Epithelial cell of esophagus (primary cell): Measurements from ENCODE around the gene CHID1.

ENCODE experiments used
- DNase-seq: peaks from one replicate; pipeline ENCODE4 v3.0.0; 2010; ENCODE audit warnings: low read depth
- H3K4me3 ChIP-seq: 2 replicates; pipeline ENCODE4 v1.5.1; 2011; ENCODE audit warnings: mild to moderate bottlenecking, low read length, control low read depth
- TF ChIP-seq, protein P1 (sequence below): IDR thresholded peaks from 2 replicates; pipeline ENCODE4 v1.5.1; 2011; ENCODE audit warnings: low read depth, mild to moderate bottlenecking, low read length, control low read depth, inconsistent platforms; ENCODE audit not compliant: insufficient read depth; ENCODE audit errors: missing control alignments

CHID1 gene

DNA sequence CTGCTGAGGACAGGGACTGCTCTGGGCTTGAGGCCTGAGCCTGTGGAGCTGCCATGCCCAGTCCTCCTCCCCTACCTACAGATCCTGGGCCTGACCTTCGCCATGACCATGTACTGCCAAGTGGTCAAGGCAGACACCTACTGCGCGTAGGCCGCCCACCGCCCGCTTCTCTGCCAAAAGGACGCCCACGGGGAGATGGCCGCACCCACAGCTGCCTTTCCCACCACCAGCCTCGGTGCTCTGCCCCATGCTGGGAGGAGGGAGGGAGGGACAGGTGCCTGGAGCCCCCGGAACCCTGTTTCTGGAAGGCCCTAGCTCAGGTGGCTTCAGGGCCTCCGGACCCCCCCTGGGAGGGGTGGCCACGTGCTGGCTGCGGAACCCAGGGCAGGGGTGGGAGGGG lies 44.1 kb downstream of the CHID1 start:
- TF ChIP-seq, protein P1, sequence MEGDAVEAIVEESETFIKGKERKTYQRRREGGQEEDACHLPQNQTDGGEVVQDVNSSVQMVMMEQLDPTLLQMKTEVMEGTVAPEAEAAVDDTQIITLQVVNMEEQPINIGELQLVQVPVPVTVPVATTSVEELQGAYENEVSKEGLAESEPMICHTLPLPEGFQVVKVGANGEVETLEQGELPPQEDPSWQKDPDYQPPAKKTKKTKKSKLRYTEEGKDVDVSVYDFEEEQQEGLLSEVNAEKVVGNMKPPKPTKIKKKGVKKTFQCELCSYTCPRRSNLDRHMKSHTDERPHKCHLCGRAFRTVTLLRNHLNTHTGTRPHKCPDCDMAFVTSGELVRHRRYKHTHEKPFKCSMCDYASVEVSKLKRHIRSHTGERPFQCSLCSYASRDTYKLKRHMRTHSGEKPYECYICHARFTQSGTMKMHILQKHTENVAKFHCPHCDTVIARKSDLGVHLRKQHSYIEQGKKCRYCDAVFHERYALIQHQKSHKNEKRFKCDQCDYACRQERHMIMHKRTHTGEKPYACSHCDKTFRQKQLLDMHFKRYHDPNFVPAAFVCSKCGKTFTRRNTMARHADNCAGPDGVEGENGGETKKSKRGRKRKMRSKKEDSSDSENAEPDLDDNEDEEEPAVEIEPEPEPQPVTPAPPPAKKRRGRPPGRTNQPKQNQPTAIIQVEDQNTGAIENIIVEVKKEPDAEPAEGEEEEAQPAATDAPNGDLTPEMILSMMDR: no peak
- H3K4me3 ChIP-seq: no peak overlapping the region
- no peak for DNase-seq

DNA sequence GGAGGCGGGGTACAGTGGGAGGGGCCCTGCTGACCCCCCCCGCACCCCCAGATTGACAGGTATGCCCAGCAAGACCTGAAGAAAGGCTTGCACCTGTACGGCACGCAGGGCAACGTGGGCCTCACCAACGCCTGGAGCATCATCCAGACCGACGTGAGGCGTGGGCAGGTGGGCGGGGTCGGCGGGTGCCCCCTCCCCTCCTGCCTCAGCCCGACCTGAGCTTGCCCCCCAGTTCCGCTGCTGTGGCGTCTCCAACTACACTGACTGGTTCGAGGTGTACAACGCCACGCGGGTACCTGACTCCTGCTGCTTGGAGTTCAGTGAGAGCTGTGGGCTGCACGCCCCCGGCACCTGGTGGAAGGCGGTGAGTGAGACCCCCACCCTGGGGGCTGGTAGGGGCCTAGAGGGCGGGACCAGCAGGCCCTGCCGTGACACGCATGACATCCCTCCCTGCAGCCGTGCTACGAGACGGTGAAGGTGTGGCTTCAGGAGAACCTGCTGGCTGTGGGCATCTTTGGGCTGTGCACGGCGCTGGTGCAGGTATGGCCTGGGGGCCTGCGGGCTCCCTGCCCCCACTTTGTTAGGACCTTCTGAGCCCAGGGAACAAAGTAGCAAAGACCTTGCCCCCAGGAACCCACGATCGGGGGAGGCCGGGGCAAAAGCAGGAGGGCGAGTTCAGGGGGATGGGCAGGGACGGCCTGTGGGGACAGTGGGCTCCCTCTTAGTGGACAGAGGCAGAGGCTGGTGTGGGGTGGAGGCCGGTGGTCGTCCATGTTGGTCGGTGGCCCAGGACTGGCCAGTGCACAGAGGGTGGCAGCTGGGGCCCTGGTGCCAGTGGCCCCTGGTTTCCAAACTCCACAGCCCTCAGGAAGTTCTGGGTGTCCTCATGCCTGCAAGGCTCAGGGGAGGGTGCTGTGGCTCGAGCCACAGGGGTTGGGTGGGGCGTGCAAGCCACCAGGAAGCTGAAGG lies 44.9 kb downstream of the CHID1 start:
- no peak overlapping the region for H3K4me3 ChIP-seq
- TF ChIP-seq, protein P1: no peak
- no peak for DNase-seq

DNA sequence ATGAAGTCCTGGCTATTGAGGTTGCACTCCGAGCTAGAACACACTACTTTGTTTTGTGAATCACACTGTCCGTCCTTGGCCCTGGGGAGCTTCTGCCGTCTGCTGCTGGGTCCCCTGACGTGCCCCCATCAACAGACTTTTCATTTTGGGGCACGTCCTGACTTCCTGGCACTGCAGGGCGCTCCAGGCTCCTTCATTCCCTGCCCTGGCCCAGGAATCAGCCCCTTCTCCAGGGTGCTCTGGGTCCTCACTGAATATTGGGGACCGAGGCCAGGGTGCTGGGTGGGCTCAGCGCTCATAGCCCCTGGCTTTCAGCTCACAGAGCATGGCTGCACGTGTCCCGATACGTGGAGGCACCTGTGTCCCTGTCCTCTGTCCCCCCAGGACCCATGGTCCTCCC lies 45.7 kb downstream of the CHID1 start:
- no peak for DNase-seq
- no peak overlapping the region for H3K4me3 ChIP-seq
- TF ChIP-seq, protein P1: no peak

DNA sequence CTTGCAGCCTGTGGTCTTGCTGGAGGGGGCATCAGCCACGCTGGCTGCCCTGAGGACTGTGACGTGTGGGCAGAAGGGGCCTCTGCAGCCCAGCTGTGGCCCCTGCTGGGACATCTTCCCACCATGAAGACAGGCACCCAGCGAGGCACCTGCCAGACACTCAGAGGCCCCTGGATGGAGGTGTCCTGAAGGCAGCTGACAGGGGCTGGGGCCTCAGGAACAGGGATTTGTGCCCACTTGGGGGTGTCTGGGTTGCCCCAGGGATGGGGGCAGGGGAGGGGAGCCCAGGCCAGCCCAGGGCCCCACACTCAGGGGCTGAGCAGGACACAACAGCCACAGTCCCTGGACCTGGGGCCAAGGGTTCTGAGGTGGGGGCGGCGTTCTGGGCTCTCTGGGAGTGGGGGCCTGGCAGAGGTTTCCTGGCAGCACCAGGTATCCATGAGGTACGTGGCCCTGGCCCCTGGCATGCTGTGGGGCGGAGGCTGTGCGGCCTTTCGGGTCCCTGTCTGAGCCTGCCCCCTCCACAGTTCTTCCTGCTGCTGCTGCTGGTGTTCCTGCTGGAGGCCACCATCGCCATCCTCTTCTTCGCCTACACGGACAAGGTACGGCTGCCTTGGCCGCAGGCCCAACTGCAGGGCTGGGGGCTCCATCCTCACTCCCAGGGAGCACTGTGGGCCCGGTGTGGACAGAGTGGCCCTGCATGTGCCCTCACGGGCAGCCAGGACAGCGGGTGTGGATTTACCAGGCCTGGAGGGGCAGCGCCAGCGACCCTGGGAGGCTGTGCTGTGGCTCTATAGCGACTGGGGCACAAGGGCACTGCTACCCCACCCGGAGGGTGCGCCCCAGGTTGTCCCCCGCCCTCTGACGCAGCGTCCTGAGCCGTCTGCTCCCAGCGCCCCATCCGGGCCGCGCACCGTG lies 46.4 kb downstream of the CHID1 start:
- TF ChIP-seq, protein P1: no peak
- no peak overlapping the region for H3K4me3 ChIP-seq
- no peak for DNase-seq

DNA sequence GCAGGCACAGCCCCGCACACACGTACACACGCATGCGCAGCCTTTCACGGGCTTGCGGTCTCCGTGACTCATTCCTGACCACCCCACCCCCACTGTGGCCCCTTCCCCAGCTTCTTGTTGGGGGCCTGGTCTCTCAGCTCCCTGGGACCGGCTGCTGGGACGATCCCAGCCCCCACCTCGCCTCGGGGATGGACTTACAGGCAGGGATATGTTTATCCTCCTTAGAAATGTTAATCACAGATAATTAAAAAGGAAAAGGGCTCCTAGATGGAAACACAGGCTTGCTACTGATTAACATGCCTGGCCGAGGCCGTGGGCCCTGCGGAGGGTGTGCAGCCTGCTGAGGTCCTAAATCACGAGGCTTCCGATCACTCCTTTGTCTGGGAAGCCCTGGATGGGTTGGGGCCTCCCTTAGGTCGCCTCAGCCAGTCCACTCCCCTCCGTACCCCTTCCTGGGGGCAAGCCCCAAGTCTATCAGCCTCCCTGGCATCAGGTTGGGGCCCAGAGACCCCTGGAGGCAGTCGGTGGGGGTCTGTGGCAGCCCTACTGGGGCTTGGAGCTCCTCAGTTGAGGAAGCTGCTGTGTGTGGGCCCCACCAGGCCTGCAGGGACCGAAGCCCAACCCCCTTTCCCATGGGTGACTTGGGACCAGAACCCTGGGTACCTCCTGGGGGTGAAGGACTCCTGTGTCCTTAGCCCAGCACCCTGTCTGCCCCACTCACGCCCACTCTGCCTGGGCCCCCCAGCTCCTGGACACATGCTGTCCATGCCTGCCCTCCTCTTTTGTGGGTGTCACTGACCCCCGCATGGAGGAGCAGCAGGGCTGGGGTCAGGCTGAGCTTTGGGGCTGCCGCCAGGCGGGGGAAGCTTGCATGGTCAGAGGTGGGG lies 47.3 kb downstream of the CHID1 start:
- H3K4me3 ChIP-seq: no peak overlapping the region
- no peak for DNase-seq

DNA sequence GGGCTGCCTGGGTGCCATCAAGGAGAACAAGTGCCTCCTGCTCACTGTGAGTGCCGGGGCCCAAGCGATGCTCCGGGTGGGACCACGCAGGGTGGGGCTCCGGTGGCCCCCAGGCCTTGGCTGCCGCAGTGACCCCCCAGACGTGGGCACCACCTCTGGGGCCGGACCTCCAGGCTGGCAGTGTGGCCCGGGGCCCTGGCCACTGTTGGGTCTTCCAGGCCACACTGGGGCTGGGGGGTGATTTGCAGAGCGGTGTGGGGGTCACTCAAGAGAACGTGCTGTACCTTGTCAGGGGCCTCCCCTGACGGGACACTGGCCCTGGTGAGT lies 48.0 kb downstream of the CHID1 start:
- TF ChIP-seq, protein P1: no peak
- H3K4me3 ChIP-seq: no peak overlapping the region
- DNase-seq: no peak

More for the DNA sequence above, 47.3 kb downstream of the CHID1 start:
- TF ChIP-seq, protein P1: no peak
